Posterior vena cava (tissue), 2 donors: Measurements from ENCODE around the gene PIGS. TPM values are rescaled to one million over a fixed set of nuclear protein-coding genes. Genes with fewer than 3 reads are reported as not detected.
A peak's percentile ranks its signal among the peaks of the same experiment; 100 is the strongest.

ENCODE experiments used
- DNase-seq: peaks from one replicate; pipeline ENCODE4 v3.0.0-alpha.2; 2020; ENCODE audit warnings: low spot score
- intact Hi-C, 2 donors: fragments of 100-400 bp; cut with DNase I; formaldehyde crosslinking; loops; one replicate each; pipeline versions ENCODE4 v1.14.1 to v1.14.2; 2022 to 2023
- total RNA-seq, 2 donors: library from RNA; stranded (reverse); fragmentation: NEBNext Ultra II Directional; extraction: Animal tissue kit (Norgen Biotek cat#: 25700); gene quantifications; one replicate each; pipeline ENCODE4 v1.2.1, GENCODE V29; 2021
- donor health status: DM: yes; HTN: yes; CAD: no.
- donor health status: DM: yes; HTN: yes; CAD: no.

The PIGS gene
- total RNA-seq, 2 donors from 2014 or later = 27.6 to 33.8 TPM

- peak; percentile 22 for DNase-seq
- intact Hi-C loops = no loop called here
Observed at GRCh38 chr17:28554565-28554964, 16.8 kb downstream of the PIGS start.

DNA sequence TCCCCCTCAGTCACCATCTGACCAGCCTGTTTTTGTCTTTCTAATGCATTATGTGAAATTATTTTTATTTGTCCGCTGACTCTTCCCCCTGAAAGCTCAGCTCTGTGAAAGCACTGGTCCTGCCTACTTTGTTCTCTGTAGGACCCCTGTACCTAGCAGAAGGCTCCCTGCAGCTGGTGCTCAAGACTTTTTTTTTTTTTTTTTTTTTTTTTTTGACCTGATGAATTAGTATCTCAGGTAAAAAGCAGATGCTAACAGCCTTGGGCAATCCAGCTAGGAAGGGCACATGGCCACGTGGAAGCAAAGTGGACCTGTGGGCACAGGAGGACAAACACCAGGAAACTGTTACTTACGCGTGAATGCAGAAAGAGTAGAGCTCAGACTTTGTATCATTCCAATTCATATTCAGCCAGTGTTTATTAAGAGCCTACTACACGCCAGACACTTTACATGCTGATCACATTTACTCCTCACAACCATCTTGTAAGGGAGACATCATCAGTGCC, 18.3 kb downstream of the PIGS start:
- peak; percentile 14 for DNase-seq
- intact Hi-C loops = no loop called here

DNA sequence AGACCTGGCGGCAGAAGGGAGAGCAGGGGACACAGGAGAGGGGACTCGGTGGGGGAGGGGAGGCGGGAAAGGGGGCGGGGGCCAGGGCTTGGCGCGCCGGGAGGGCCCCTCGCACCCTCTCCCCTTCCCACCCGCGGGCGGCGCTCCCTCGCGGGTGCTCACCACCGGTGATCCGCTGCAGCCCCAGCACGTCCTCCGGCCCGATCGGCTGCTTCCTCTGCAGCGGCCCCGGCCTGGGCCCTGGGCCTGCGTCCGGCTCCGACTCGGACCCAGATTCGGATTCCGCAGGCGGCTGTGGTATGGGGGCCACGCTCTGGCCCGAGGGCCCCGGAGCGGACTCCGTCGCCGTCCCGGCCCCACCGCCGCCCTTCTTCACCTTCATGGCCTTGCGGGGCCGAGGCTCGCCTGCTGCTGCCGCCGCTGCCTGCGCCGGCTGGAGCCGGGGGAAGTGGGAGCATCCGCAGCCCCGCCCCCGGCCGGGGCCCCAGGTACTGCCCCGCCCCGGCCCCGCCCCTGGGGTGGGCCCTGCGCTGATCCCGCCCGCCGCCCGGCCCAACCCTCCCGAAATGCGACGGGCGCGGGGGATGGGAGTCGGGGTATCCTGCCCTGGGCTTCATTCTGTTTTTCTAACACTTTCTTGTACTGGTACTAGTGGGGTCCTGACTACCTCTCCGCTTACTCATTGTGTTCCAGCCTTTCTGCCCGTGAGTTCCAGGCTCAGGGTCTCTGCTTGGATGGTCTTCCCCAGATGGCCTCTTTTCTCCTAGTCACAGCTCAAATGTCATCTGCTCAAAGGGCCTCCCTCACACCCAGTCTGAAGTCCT, 18.9 kb downstream of the PIGS start, which contains the start of gene UNC119:
TSS of gene UNC119 (minus strand) at position 449 of the 824 bp plus-strand sequence. CDS start at position 382, 67 bp downstream.
- intact Hi-C loops = no loop called here
- DNase-seq = peak; percentile 91

- peak; percentile 66 for DNase-seq
- intact Hi-C loops = no loop called here
Observed at GRCh38 chr17:28551421-28552175, 19.7 kb downstream of the PIGS start.

DNA sequence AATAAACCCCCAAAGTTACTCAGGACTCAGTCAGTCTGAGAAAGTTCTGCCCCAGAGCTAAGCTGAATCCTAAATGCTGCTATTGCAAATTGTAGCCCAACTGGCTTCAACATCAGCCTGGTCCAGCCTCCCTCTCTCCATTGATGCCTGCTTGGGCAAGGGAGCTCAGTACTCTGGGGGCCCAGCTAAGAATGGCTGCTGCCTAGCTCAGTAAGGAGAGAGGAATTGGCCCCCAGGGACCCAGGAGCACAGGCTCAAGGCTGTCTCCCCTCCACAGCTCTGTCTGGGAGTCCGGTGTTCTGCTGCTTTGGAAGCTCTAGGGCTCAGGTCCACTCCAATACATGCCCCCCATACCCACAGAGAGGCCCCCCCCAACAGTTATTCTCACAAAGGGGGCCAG, 20.5 kb downstream of the PIGS start:
- peak; percentile 62 for DNase-seq
- intact Hi-C loops = no loop called here

DNA sequence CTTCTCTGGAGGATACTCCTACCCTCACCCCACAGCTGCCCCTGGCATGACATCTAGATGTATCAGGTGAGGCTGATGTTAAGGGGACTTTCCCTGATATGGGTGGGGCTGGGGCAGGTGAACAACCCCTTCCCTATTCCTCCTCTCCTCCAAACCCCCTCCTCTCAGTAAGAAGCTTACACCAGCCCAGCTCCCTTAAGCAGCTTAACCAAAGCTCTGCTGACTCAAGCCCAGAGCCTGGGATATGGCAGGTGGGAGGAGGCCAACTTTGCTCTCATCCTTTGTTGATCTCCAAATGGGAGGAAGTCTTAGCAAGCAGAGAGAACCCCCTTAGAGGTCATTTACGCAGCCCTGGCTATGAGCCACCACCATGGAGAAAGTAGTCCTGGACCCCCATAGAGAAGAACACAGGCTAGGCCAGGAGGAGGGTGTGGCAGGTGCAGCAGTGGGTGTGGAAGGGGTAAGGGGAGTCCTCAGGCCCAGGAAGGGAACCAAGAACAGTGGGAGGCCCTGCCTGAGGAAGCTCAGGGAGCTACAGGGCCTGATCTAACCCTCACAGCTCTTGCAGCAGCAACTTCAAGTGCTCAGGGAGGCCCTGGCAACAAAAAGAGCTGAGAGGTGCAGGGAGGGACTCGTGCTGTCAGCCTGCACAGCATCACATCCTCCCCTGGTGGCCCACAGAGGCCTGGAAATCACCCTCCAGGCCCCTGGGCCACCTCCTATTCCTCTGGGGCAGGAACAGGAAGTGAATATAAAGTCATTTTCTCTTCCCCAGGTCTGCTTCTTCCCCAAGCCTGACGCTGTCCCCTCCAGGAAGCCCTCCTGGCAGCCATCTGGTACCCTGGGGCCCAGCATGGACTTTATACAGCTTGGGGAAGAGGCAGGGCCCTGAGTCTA, 21.8 kb downstream of the PIGS start:
- intact Hi-C loops = no loop called here
- DNase-seq = peak; percentile 80

DNA sequence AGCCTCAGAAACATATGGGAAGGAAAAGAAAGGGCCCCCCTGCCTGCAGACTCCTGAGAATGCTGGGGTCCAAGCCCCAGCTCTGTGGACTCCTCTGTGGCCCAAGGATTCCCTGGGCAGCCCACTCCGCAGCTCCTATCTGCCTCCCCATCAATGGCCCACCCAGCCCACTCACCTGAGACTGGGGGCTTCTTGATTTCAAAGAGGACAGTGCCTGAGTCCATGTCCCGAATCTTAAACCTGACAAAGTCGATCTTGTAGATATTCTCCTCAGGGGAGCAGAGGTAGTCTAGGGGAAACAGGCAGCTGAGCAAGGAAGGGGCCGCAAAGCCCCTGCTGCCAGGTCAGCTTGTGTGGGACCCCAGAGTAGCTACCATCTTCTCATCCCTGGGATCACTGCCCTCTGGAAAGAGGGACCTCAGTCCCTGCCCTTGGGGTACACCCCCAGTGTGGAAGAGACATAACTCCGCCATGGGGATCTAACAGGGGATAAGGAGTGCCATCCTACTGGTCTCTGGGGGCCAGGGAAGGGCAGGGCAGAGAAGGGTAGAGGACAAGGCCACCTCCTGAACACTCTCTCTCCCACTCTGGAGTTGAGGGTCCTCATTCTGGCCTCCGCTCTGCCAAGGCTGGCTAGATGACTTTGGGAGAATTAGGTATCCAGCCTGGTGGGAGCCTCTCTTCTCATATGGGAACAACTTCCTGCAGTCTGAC, 22.8 kb downstream of the PIGS start:
- peak; percentile 54 for DNase-seq
- intact Hi-C loops = no loop called here

DNA sequence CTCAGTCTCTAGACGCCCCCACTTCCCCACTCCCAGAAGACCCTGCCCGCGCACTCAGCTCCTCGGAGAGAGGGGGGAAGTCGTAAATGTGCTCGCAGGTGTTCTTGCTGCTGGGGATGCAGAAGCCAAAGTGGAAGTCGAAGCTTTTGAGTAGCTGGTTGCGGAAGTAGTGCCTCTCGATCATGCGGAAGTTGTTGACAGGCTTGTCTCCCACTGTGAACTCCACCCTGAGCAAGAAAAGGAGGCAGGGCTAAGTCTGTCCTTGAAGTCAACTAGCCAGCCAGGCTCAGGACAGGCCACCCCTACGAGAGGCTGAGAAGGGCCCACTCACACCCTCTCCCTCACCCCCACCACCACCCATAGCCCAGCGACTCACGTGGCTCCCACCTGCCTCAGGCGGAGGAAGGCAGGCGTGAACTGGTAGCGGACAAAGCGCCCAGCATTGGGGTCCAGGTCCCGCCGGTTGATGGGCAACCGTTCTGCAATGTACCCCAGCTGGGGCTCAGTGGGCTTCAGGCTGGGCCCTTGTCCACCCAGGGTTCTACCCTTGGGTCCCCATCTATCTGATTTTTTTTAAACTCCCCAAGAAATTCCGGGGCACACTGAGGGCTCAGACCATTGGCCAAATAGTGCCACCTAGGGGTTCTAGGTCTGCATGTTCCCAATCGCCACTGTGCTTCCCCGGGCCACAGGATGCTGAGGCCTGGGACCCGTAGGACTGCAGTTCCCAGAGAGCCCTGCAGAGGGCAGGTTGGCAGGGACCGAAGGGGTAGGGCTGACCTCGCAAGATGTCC, 23.5 kb downstream of the PIGS start:
- DNase-seq = peak; percentile 92
- intact Hi-C loops = no loop called here

DNA sequence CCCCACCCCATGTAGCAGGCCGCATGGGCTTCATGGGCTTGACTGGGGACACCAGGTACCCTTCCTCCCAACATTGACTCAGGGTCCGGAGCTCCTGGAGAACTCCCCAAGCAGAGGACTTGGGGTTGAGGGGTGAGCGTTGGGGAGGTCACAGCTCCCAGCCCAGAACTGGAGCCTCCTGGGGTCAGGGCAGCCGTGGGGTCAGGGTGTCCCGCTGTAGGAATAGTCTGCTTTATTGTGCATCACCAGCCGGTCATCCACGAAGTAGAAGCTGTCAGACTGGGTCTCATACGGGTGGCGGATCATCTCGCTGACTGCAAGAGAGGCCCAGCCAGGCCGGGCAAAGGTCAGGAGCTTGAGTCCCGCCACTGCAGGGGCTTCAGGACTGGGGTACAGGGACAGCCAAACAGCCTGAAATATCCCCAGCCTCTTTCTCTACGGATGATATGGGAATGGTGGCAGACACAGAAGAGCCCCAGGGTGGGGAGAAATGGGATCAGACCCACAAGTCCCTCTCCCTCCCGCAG, 24.2 kb downstream of the PIGS start:
- intact Hi-C loops = no loop called here
- peak; percentile 51 for DNase-seq

GRCh38 chr17:28545787-28546415, 25.4 kb downstream of the PIGS start:
- peak; percentile 52 for DNase-seq
- intact Hi-C loops = no loop called here

- intact Hi-C loops = no loop called here
- DNase-seq = peak; percentile 18
Observed at GRCh38 chr17:28545141-28545503, 26.2 kb downstream of the PIGS start.

DNA sequence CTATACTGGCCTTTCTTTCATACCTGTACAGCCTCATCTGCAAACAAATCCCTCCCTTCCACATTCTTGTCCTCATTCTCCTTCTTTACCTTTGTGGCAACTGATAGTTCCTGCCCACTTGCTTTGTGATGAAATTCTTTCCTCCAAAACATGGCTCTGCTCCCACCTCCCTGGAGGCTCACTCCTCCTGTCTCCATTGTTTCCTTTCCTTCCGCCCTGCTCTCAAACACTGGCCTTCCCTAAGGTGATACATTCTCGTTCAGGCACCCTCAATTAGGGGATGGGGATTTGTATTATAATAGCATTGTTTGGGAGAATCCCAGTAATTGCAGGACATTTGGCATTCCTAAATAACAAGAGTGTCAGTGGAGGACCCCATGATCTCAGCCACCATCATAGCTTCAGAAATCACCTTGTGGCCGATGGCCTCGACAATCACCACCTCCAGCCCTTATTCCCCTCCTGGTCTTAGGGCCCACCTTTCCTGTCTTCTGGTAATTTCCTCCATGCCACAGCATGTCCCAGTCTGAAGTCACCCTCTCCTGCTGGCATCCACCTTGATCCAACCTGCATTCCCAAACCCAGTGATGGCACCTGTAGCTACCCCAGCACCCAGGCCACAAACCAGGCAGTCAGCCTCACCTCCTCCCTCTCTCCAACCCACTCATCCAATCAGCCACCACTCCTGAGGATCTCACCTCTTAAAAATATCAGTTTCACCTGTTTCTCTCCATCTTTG, 26.8 kb downstream of the PIGS start:
- intact Hi-C loops = no loop called here

GRCh38 chr17:28541439-28541838, 29.9 kb downstream of the PIGS start:
- DNase-seq = no peak
- intact Hi-C loops = no loop called here

More for the DNA sequence above, 26.8 kb downstream of the PIGS start:
- peak; percentile 55 for DNase-seq

DNA sequence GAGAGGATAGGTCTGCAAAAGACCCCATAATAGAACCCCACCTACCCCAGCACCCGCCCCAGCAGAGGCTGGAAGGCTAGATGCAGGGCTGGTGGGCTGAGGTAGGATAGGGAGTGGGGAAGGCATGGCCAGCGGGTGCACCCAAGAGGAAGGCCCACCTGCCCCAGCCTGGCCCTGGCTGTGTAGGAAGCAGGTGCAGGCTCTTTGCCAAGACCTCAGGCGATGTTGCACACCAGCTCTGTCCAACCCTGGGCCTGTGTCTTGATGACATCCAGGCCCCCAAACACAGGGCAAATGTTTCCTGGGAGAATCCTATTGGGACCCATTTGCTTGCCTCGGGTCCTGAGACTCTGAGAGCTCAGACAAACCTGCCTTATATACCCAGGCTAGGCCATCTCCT, 31.1 kb downstream of the PIGS start:
- intact Hi-C loops = no loop called here
- no peak for DNase-seq

DNA sequence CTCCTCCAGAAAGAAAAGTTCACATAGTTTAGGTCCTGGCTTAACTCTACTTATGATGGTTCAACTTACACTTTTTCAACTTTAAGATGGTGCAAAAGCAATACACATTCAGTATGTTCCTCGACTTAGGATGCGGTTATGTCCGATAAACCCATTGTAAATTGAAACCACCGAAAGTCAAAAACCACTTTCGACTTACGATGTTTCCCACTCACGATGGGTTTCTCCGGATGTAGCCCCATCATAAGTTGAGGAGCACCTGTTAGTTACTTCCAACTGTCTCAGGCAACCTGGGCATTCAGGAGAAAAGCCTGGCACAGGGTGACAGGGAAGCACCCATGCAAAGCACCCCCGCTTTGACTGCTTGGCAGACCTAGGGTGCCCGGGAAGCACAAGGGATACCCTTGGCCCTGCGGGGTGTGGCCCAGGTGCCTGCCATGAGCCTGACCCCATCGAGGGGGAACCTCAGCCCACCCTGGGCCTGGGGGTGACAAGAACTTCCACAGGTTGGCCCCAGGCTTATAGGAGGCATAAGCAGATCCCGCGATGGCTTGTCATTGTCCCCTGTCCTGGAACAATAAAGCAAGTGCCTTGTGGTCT, 32.9 kb downstream of the PIGS start:
- intact Hi-C loops = loop anchor here in 1 of 2 donors (5.0 kb wide), 1 partner anchor 41 kb away; no protein-coding TSS in a partner anchor
- DNase-seq = no peak

DNA sequence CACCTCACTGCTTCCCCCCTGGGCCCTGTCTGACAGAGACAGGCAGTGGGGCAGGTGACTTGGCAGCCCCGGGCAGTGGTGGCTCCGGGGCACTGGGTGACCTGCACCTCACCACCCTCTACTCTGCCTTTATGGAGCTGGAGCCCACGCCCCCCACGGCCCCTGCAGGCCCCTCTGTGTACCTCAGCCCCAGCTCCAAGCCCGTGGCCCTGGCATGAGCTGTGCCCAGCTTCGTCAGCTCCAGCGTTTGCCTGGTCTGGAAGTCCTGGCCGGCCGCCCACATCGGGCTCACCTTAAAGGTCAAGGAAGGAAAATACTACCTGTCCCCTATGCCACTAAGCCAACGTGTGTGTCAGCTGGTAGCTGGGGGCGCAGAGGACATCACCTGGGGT, 34.1 kb downstream of the PIGS start:
- intact Hi-C loops = loop anchor here in 1 of 2 donors (5.0 kb wide), 1 partner anchor 40 kb away; no protein-coding TSS in a partner anchor
- no peak for DNase-seq
